HCT116 (cell line): ENCODE measurements around the gene EML2. TPM values are rescaled to one million over a fixed set of nuclear protein-coding genes. Genes with fewer than 3 reads are reported as not detected.

ENCODE experiments used
- ATAC-seq: fragments of 200-7000 bp; cut with Tn5 transposase; 2 replicates; pipeline ENCODE4 v1.9.1; 2020; ENCODE audit warnings: mild to moderate bottlenecking, moderate library complexity
- BruUV-seq: library from RNA; stranded (reverse); fragments of 400-500 nt; replicated peaks from 2 replicates; lab custom pipeline; 2021; lab: Mats Ljungman, UMichigan
- CTCF ChIA-PET: fragments of 300-600 bp; sonication (Branson Sonifier 250); formaldehyde crosslinking; loops from one replicate; lab custom pipeline; 2021; ENCODE audit warnings: antibody characterized with exemption; lab: Charles Lee
- POLR2A ChIA-PET: fragments of 300-600, 350-600 bp; sonication (Branson Sonifier 250); formaldehyde crosslinking; loops from one replicate; lab custom pipeline; 2021; ENCODE audit warnings: antibody characterized with exemption; lab: Charles Lee
- RAD21 ChIA-PET, 2 experiments: fragments of 300-600 bp; sonication (Branson Sonifier 250); formaldehyde crosslinking; loops; one replicate each; lab custom pipeline; 2023; ENCODE audit warnings: low total read pairs in 2 of 2; ENCODE audit not compliant: uncharacterized antibody in 2 of 2, unreplicated experiment in 2 of 2, low non-redundant PET in 1 of 2; lab: Charles Lee
- DNase-seq: peaks from one replicate; pipeline ENCODE4 v3.0.0-alpha.2; 2010; ENCODE audit warnings: low read depth, low spot score
- H2AFZ ChIP-seq: fragments of 200-600 bp; shearing (Covaris generic), sonication (generic); 2 replicates; pipeline ENCODE4 v1.6.1; 2017; ENCODE audit warnings: low read depth, mixed run types, mixed read lengths, antibody characterized with exemption, low read length; ENCODE audit not compliant: poor library complexity, severe bottlenecking
- H3K27ac ChIP-seq: 2 replicates; pipeline ENCODE4 v1.5.1; 2012; ENCODE audit warnings: low read depth, low read length
- H3K27me3 ChIP-seq: fragments of 200-600 bp; sonication (generic); 2 replicates; pipeline ENCODE4 v1.6.1; 2016; ENCODE audit warnings: mixed run types, low read length, mixed read lengths; ENCODE audit not compliant: insufficient read depth
- H3K36me3 ChIP-seq, 2 experiments: fragments of 200-500 bp in 1 of 2; fragments of 200-600 bp in 1 of 2; sonication (Bioruptor generic) in 1 of 2; sonication (generic) in 1 of 2; 2 replicates each; pipeline versions ENCODE4 v1.5.1 to v1.6.1; 2014 to 2016; ENCODE audit warnings: low read length in 2 of 2, inconsistent platforms in 1 of 2, mixed read lengths in 1 of 2, mixed run types in 1 of 2; ENCODE audit not compliant: insufficient read depth in 2 of 2, control insufficient read depth in 1 of 2
- H3K4me1 ChIP-seq, 2 experiments: fragments of 200-600 bp in 1 of 2; sonication (generic) in 1 of 2; 2 replicates each; pipeline versions ENCODE4 v1.5.1 to v1.6.1; 2012 to 2017; ENCODE audit warnings: low read length in 2 of 2, inconsistent platforms in 1 of 2, mild to moderate bottlenecking in 1 of 2, mixed read lengths in 1 of 2, mixed run types in 1 of 2, moderate library complexity in 1 of 2; ENCODE audit not compliant: insufficient read depth in 2 of 2, control insufficient read depth in 1 of 2
- H3K4me2 ChIP-seq: fragments of 200-600 bp; sonication (generic); 2 replicates; pipeline ENCODE4 v1.6.1; 2017; ENCODE audit warnings: mixed run types, low read length, mixed read lengths
- H3K4me3 ChIP-seq, 2 experiments: fragments of 200-600 bp in 1 of 2; sonication (generic) in 1 of 2; replicated peaks in 1 of 2; 2 replicates each; pipeline ENCODE4 v1.5.1; 2011 to 2016; ENCODE audit warnings: low read length in 2 of 2, control low read depth in 1 of 2, low read depth in 1 of 2, mild to moderate bottlenecking in 1 of 2, mixed read lengths in 1 of 2, mixed run types in 1 of 2
- H3K79me2 ChIP-seq: fragments of 200-600 bp; sonication (generic); 2 replicates; pipeline ENCODE4 v1.6.1; 2017; ENCODE audit warnings: mild to moderate bottlenecking, mixed run types, low read length, moderate library complexity, mixed read lengths; ENCODE audit not compliant: insufficient read depth
- H3K9ac ChIP-seq: fragments of 200-600 bp; sonication (generic); 2 replicates; pipeline ENCODE4 v1.6.1; 2016; ENCODE audit warnings: low read length, mixed read lengths
- H3K9me2 ChIP-seq: fragments of 200-600 bp; sonication (generic), shearing (Covaris generic); 2 replicates; pipeline ENCODE4 v1.6.1; 2017; ENCODE audit warnings: mixed run types, mild to moderate bottlenecking, moderate library complexity; ENCODE audit not compliant: insufficient read depth
- H3K9me3 ChIP-seq, 2 experiments: fragments of 200-500 bp in 1 of 2; fragments of 200-600 bp in 1 of 2; sonication (Bioruptor generic) in 1 of 2; sonication (generic) in 1 of 2; 2 replicates each; pipeline ENCODE4 v1.6.1; 2014 to 2017; ENCODE audit warnings: low read length in 2 of 2, mixed read lengths in 2 of 2, inconsistent platforms in 1 of 2, low read depth in 1 of 2, mild to moderate bottlenecking in 1 of 2, mixed run types in 1 of 2, moderate library complexity in 1 of 2; ENCODE audit not compliant: control insufficient read depth in 1 of 2, insufficient read depth in 1 of 2
- H4K20me1 ChIP-seq: fragments of 200-600 bp; sonication (generic), shearing (Covaris generic); 2 replicates; pipeline ENCODE4 v1.6.1; 2017; ENCODE audit warnings: mixed run types, mild to moderate bottlenecking, moderate library complexity; ENCODE audit not compliant: insufficient read depth
- CEBPB ChIP-seq: IDR thresholded peaks from 2 replicates; pipeline ENCODE4 v1.6.1; 2012; ENCODE audit warnings: low read depth
- EZH2 ChIP-seq: fragments of 200-600 bp; sonication (generic); IDR thresholded peaks from 2 replicates; pipeline ENCODE4 v1.6.1; 2017; ENCODE audit warnings: antibody characterized with exemption, mixed run types
- EZH2phosphoT487 ChIP-seq: fragments of 200-600 bp; IDR thresholded peaks from 2 replicates; pipeline ENCODE4 v1.6.1; 2018; ENCODE audit warnings: antibody characterized with exemption, borderline replicate concordance
- POLR2A ChIP-seq: IDR thresholded peaks from 2 replicates; pipeline ENCODE4 v1.7.0; 2011; ENCODE audit warnings: borderline replicate concordance; ENCODE audit not compliant: insufficient read depth, insufficient read length; ENCODE audit errors: extremely low read depth
- POLR2AphosphoS5 ChIP-seq: IDR thresholded peaks from 2 replicates; pipeline ENCODE4 v1.6.1; 2011; ENCODE audit warnings: mild to moderate bottlenecking, low read depth, low read length, moderate library complexity
- SP1 ChIP-seq: IDR thresholded peaks from 2 replicates; pipeline ENCODE4 v1.6.1; 2012; ENCODE audit warnings: low read depth
- TCF7L2 ChIP-seq: IDR thresholded peaks from 2 replicates; pipeline ENCODE4 v1.7.0; 2011; ENCODE audit warnings: borderline replicate concordance, inconsistent platforms; ENCODE audit not compliant: insufficient read depth, insufficient read length; ENCODE audit errors: extremely low read depth
- YY1 ChIP-seq: IDR thresholded peaks from 2 replicates; pipeline ENCODE4 v1.6.1; 2011; ENCODE audit warnings: low read length, low read depth, moderate library complexity, mild to moderate bottlenecking; ENCODE audit not compliant: insufficient replicate concordance; ENCODE audit errors: extremely low read depth
- intact Hi-C: fragments of 100-400 bp; cut with micrococcal nuclease; formaldehyde crosslinking; loops from 2 replicates; pipeline ENCODE4 v1.10.0; 2022
- total RNA-seq: library from RNA; stranded (reverse); gene quantifications from one replicate; pipeline ENCODE4 v1.2.1, GENCODE V29; 2021; ENCODE audit not compliant: unreplicated experiment
- TF ChIP-seq, protein P1 (sequence below), 3 experiments: fragments of 200-600 bp in 1 of 3; sonication (generic) in 1 of 3; IDR thresholded peaks in 2 of 3; conservative IDR thresholded peaks in 1 of 3; 2 replicates each; pipeline ENCODE4 v1.5.1; 2012 to 2017; ENCODE audit warnings: low read depth in 2 of 3, low read length in 2 of 3, antibody characterized with exemption in 1 of 3, borderline replicate concordance in 1 of 3, control low read depth in 1 of 3, mild to moderate bottlenecking in 1 of 3, mixed read lengths in 1 of 3, mixed run types in 1 of 3, moderate library complexity in 1 of 3; ENCODE audit not compliant: insufficient read depth in 1 of 3
- TF ChIP-seq, protein P2 (sequence below): IDR thresholded peaks from 2 replicates; pipeline ENCODE4 v1.6.1; 2011; ENCODE audit warnings: mild to moderate bottlenecking, low read length, moderate library complexity; ENCODE audit not compliant: insufficient replicate concordance; ENCODE audit errors: extremely low read depth
- TF ChIP-seq, protein P3 (sequence below): IDR thresholded peaks from 2 replicates; pipeline ENCODE4 v1.6.1; 2012
- TF ChIP-seq, protein P4 (sequence below): IDR thresholded peaks from 2 replicates; pipeline ENCODE4 v1.6.1; 2012; ENCODE audit warnings: low read depth
- TF ChIP-seq, protein P5 (sequence below): IDR thresholded peaks from 2 replicates; pipeline ENCODE4 v1.6.1; 2012

EML2 gene
- total RNA-seq, 1 experiment from 2014 or later: 131 TPM

DNA sequence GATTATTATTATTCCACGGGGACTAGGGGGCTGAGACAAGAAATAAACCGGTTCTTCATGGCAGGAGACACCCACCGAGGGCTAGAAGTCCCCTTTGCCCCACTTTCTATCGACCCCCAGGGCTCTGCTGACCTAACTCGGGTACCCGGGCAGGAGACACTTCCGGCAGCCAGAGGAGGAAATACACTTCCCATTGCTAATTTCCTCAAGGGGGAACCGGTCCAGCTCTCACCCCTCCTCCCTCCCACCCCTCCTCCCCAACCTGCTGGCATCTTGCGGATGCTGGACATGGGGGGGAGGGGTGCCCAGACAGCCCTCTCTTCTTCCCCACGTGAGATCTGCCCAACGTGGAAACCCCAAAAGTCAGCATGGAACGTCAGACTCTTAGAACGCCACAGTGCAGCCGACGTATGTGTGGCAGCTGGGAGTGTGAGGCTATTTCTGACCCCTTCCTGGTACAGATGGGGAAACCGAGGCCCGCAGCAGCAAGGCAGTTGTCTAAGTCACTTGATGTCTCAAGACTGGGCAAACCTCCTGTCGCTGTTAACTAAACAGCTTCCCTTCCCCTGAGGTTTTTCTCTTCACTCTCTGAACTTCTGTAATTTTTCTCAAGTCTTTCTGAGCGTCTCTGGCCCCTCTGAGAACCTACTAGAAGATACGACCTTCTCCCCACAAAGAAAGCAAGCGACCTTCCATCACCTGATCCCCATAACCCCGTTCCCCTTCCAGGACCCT is 40.8 kb downstream of the EML2 start:
- CTCF ChIA-PET: no interaction called here
- no peak for DNase-seq
- Histone ChIP-seq H3K9me3 (no peaks in the 10 kb centered on the region), H3K4me2 (no peak overlapping the region), H3K4me1 (peaks cover 0 to 3% of the 10 kb centered on the region in 2 experiments; a peak in 1 of 4 replicates), H3K27me3 (peaks cover 18% of the 10 kb centered on the region; the same call in 1 of the 2 replicates), H2AFZ (no peak overlapping the region), H4K20me1 (no peaks in the 10 kb centered on the region), H3K9ac (no peak overlapping the region), H3K4me3 (no peak overlapping the region), H3K79me2 (no peaks in the 10 kb centered on the region), H3K36me3 (no peaks in the 10 kb centered on the region), H3K9me2 (no peaks in the 10 kb centered on the region), H3K27ac (no peak overlapping the region)
- no peak for ATAC-seq
- POLR2A ChIA-PET: no interaction called here
- no peak for TF ChIP-seq SP1
- TF ChIP-seq, protein P1, sequence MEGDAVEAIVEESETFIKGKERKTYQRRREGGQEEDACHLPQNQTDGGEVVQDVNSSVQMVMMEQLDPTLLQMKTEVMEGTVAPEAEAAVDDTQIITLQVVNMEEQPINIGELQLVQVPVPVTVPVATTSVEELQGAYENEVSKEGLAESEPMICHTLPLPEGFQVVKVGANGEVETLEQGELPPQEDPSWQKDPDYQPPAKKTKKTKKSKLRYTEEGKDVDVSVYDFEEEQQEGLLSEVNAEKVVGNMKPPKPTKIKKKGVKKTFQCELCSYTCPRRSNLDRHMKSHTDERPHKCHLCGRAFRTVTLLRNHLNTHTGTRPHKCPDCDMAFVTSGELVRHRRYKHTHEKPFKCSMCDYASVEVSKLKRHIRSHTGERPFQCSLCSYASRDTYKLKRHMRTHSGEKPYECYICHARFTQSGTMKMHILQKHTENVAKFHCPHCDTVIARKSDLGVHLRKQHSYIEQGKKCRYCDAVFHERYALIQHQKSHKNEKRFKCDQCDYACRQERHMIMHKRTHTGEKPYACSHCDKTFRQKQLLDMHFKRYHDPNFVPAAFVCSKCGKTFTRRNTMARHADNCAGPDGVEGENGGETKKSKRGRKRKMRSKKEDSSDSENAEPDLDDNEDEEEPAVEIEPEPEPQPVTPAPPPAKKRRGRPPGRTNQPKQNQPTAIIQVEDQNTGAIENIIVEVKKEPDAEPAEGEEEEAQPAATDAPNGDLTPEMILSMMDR (IDR thresholded peaks at IDR 0.05 in 2 of 3, conservative IDR thresholded peaks at IDR 0.05 in 1 of 3; ENCODE audit: borderline replicate concordance in 1 of 3, insufficient read depth in 1 of 3, low read depth in 2 of 3, low read length in 2 of 3): no peak
- TF ChIP-seq, protein P2, sequence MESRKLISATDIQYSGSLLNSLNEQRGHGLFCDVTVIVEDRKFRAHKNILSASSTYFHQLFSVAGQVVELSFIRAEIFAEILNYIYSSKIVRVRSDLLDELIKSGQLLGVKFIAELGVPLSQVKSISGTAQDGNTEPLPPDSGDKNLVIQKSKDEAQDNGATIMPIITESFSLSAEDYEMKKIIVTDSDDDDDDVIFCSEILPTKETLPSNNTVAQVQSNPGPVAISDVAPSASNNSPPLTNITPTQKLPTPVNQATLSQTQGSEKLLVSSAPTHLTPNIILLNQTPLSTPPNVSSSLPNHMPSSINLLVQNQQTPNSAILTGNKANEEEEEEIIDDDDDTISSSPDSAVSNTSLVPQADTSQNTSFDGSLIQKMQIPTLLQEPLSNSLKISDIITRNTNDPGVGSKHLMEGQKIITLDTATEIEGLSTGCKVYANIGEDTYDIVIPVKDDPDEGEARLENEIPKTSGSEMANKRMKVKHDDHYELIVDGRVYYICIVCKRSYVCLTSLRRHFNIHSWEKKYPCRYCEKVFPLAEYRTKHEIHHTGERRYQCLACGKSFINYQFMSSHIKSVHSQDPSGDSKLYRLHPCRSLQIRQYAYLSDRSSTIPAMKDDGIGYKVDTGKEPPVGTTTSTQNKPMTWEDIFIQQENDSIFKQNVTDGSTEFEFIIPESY: no peak
- TF ChIP-seq, protein P3, sequence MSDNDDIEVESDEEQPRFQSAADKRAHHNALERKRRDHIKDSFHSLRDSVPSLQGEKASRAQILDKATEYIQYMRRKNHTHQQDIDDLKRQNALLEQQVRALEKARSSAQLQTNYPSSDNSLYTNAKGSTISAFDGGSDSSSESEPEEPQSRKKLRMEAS: no peak
- TF ChIP-seq EZH2: no peak
- TF ChIP-seq TCF7L2: no peak
- TF ChIP-seq YY1: no peak
- TF ChIP-seq, protein P4, sequence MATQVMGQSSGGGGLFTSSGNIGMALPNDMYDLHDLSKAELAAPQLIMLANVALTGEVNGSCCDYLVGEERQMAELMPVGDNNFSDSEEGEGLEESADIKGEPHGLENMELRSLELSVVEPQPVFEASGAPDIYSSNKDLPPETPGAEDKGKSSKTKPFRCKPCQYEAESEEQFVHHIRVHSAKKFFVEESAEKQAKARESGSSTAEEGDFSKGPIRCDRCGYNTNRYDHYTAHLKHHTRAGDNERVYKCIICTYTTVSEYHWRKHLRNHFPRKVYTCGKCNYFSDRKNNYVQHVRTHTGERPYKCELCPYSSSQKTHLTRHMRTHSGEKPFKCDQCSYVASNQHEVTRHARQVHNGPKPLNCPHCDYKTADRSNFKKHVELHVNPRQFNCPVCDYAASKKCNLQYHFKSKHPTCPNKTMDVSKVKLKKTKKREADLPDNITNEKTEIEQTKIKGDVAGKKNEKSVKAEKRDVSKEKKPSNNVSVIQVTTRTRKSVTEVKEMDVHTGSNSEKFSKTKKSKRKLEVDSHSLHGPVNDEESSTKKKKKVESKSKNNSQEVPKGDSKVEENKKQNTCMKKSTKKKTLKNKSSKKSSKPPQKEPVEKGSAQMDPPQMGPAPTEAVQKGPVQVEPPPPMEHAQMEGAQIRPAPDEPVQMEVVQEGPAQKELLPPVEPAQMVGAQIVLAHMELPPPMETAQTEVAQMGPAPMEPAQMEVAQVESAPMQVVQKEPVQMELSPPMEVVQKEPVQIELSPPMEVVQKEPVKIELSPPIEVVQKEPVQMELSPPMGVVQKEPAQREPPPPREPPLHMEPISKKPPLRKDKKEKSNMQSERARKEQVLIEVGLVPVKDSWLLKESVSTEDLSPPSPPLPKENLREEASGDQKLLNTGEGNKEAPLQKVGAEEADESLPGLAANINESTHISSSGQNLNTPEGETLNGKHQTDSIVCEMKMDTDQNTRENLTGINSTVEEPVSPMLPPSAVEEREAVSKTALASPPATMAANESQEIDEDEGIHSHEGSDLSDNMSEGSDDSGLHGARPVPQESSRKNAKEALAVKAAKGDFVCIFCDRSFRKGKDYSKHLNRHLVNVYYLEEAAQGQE: no peak
- TF ChIP-seq, protein P5, sequence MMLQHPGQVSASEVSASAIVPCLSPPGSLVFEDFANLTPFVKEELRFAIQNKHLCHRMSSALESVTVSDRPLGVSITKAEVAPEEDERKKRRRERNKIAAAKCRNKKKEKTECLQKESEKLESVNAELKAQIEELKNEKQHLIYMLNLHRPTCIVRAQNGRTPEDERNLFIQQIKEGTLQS: no peak
- TF ChIP-seq EZH2phosphoT487: no peak
- no peak for TF ChIP-seq CEBPB
- TF ChIP-seq POLR2AphosphoS5: no peak
- no peak for TF ChIP-seq POLR2A
- intact Hi-C loops: no loop called here
- no TSS peak for BruUV-seq
- RAD21 ChIA-PET: no interaction called here
